H9 (cell line): Measurements from ENCODE around the gene PCYT1A. TPM values are rescaled to one million over a fixed set of nuclear protein-coding genes. Genes with fewer than 3 reads are reported as not detected.

Experiments used
- DNase-seq: peaks from one replicate; pipeline ENCODE4 v3.0.0-alpha.2; 2017
- H2AFZ ChIP-seq: one replicate; pipeline ENCODE4 v1.6.1; 2013; ENCODE audit warnings: mild to moderate bottlenecking, low read length, control low read depth, moderate library complexity
- H2AK5ac ChIP-seq: 2 replicates; pipeline ENCODE4 v1.6.1; 2013; ENCODE audit warnings: low read length, control low read depth, mixed read lengths; ENCODE audit not compliant: insufficient read length
- H2BK120ac ChIP-seq: one replicate; pipeline ENCODE4 v1.6.1; 2013; ENCODE audit warnings: low read depth, mild to moderate bottlenecking, low read length, control low read depth, inconsistent platforms; ENCODE audit not compliant: poor library complexity, severe bottlenecking
- H2BK12ac ChIP-seq: 2 replicates; pipeline ENCODE4 v1.6.1; 2013; ENCODE audit warnings: low read length, control low read depth, mixed read lengths, low read depth; ENCODE audit not compliant: insufficient read length
- H2BK15ac ChIP-seq: 2 replicates; pipeline ENCODE4 v1.6.1; 2013; ENCODE audit warnings: low read depth, low read length, control low read depth
- H2BK20ac ChIP-seq: one replicate; pipeline ENCODE4 v1.6.1; 2013; ENCODE audit warnings: low read depth, mild to moderate bottlenecking, low read length, control low read depth, inconsistent platforms; ENCODE audit not compliant: poor library complexity, severe bottlenecking
- H2BK5ac ChIP-seq: 2 replicates; pipeline ENCODE4 v1.6.1; 2013; ENCODE audit warnings: low read length, control low read depth, mixed read lengths; ENCODE audit not compliant: insufficient read length
- H3K14ac ChIP-seq: 2 replicates; pipeline ENCODE4 v1.6.1; 2013; ENCODE audit warnings: low read length, control low read depth; ENCODE audit not compliant: insufficient read depth
- H3K18ac ChIP-seq: 2 replicates; pipeline ENCODE4 v1.6.1; 2013; ENCODE audit warnings: low read depth, mild to moderate bottlenecking, mixed read lengths, low read length, control low read depth; ENCODE audit not compliant: insufficient read length
- H3K23ac ChIP-seq: 2 replicates; pipeline ENCODE4 v1.6.1; 2013; ENCODE audit warnings: low read length, control low read depth, mixed read lengths, low read depth; ENCODE audit not compliant: insufficient read length
- H3K23me2 ChIP-seq: 2 replicates; pipeline ENCODE4 v1.6.1; 2013; ENCODE audit warnings: low read depth, mild to moderate bottlenecking, mixed read lengths, low read length, control low read depth; ENCODE audit not compliant: insufficient read length, poor library complexity, severe bottlenecking
- H3K27ac ChIP-seq: 2 replicates; pipeline ENCODE4 v1.5.1; 2013; ENCODE audit warnings: low read length, control low read depth, mixed read lengths, low read depth; ENCODE audit not compliant: insufficient read length
- H3K27me3 ChIP-seq: 2 replicates; pipeline ENCODE4 v1.6.1; 2013; ENCODE audit warnings: low read length, control low read depth, inconsistent platforms; ENCODE audit not compliant: insufficient read depth
- H3K4ac ChIP-seq: 2 replicates; pipeline ENCODE4 v1.6.1; 2013; ENCODE audit warnings: low read depth, mild to moderate bottlenecking, control low read depth, inconsistent platforms, low read length, moderate library complexity
- H3K4me1 ChIP-seq: 2 replicates; pipeline ENCODE4 v1.6.1; 2013; ENCODE audit warnings: low read length, control low read depth, inconsistent platforms; ENCODE audit not compliant: insufficient read depth
- H3K4me2 ChIP-seq: 2 replicates; pipeline ENCODE4 v1.6.1; 2013; ENCODE audit warnings: low read length, control low read depth, mixed read lengths; ENCODE audit not compliant: insufficient read length, insufficient read depth
- H3K56ac ChIP-seq: 2 replicates; pipeline ENCODE4 v1.6.1; 2013; ENCODE audit warnings: low read depth, mild to moderate bottlenecking, mixed read lengths, low read length, control low read depth; ENCODE audit not compliant: insufficient read length
- H3K79me1 ChIP-seq: 2 replicates; pipeline ENCODE4 v1.6.1; 2013; ENCODE audit warnings: low read depth, mild to moderate bottlenecking, moderate library complexity, low read length, control low read depth, inconsistent platforms; ENCODE audit not compliant: insufficient read depth, poor library complexity, severe bottlenecking
- H3K79me2 ChIP-seq: 2 replicates; pipeline ENCODE4 v1.6.1; 2013; ENCODE audit warnings: low read length, control low read depth, inconsistent platforms; ENCODE audit not compliant: insufficient read depth
- H3K9ac ChIP-seq: 2 replicates; pipeline ENCODE4 v1.6.1; 2013; ENCODE audit warnings: low read length, control low read depth, mixed read lengths; ENCODE audit not compliant: insufficient read length; ENCODE audit errors: extremely low read depth
- H3K9me3 ChIP-seq: one replicate; pipeline ENCODE4 v1.6.1; 2013; ENCODE audit warnings: low read depth, low read length, inconsistent platforms; ENCODE audit not compliant: control insufficient read depth
- H3T11ph ChIP-seq: one replicate; pipeline ENCODE4 v1.6.1; 2013; ENCODE audit warnings: mild to moderate bottlenecking, low read length, control low read depth, inconsistent platforms
- H4K20me1 ChIP-seq: one replicate; pipeline ENCODE4 v1.6.1; 2013; ENCODE audit not compliant: control insufficient read depth, insufficient read length, insufficient read depth
- H4K5ac ChIP-seq: 2 replicates; pipeline ENCODE4 v1.6.1; 2013; ENCODE audit warnings: low read depth, mild to moderate bottlenecking, mixed read lengths, low read length, control low read depth; ENCODE audit not compliant: insufficient read length
- H4K8ac ChIP-seq: replicated peaks from 2 replicates; pipeline ENCODE4 v1.6.1; 2013; ENCODE audit warnings: low read length, control low read depth, mixed read lengths, low read depth; ENCODE audit not compliant: insufficient read length
- H4K91ac ChIP-seq: 2 replicates; pipeline ENCODE4 v1.6.1; 2013; ENCODE audit warnings: low read depth, mild to moderate bottlenecking, moderate library complexity, mixed read lengths, low read length, control low read depth; ENCODE audit not compliant: insufficient read length
- H3K27ac Mint-ChIP-seq, 3 experiments: 2 replicates in 2 of 3; 3 replicates in 1 of 3; pipeline ENCODE4 v1.8.0; 2020 to 2021; ENCODE audit warnings: mixed read lengths in 3 of 3, mild to moderate bottlenecking in 1 of 3, moderate library complexity in 1 of 3
- H3K27me3 Mint-ChIP-seq: 2 replicates; pipeline ENCODE4 v1.8.0; 2021; ENCODE audit warnings: low read depth, mild to moderate bottlenecking, moderate library complexity, mixed read lengths
- H3K36me3 Mint-ChIP-seq, 3 experiments: 2 replicates in 2 of 3; 3 replicates in 1 of 3; pipeline ENCODE4 v1.8.0; 2020 to 2021; ENCODE audit warnings: low read depth in 3 of 3, mixed read lengths in 3 of 3; ENCODE audit not compliant: insufficient read depth in 1 of 3
- H3K4me1 Mint-ChIP-seq, 2 experiments: 2 replicates each; pipeline ENCODE4 v1.8.0; 2020; ENCODE audit warnings: mixed read lengths in 2 of 2
- H3K4me3 Mint-ChIP-seq, 2 experiments: 2 replicates in 1 of 2; 3 replicates in 1 of 2; pipeline ENCODE4 v1.8.0; 2020 to 2021; ENCODE audit warnings: mild to moderate bottlenecking in 2 of 2, mixed read lengths in 2 of 2, moderate library complexity in 1 of 2
- H3K9me3 Mint-ChIP-seq, 2 experiments: 2 replicates in 1 of 2; 3 replicates in 1 of 2; pipeline ENCODE4 v1.8.0; 2020; ENCODE audit warnings: mild to moderate bottlenecking in 2 of 2, mixed read lengths in 2 of 2, moderate library complexity in 1 of 2
- CTCF ChIP-seq: fragments of 200-600 bp; sonication (generic); conservative IDR thresholded peaks from 3 replicates; pipeline ENCODE4 v1.8.0; 2021; ENCODE audit warnings: antibody characterized with exemption, mild to moderate bottlenecking
- WGBS: extraction: QIAGEN DNeasy Blood & Tissue Kit; methylation state at CpG from one replicate; pipeline ENCODE4 v1.1.7; 2013; ENCODE audit warnings: missing lambda C conversion rate, low lambda C conversion rate, mixed read lengths; ENCODE audit not compliant: insufficient read length; ENCODE audit errors: extremely low coverage; 5-methylcytosine and 5-hydroxymethylcytosine counted together
- total RNA-seq: library from RNA; stranded (reverse); gene quantifications from 2 replicates; pipeline ENCODE4 v1.2.1, GENCODE V29; 2021

The PCYT1A gene
- total RNA-seq, 1 experiment from 2014 or later = 31.6 TPM

GRCh38 chr3:196217307-196218154, 70.0 kb downstream of the PCYT1A start:
- H3K36me3 Mint-ChIP-seq = peaks cover 0 to 2% (median 0%) of the 10 kb centered on the region in 3 experiments; a peak in 2 of 7 replicates
- no peaks in the 10 kb centered on the region for H4K20me1 ChIP-seq
- H2AFZ ChIP-seq = no peak overlapping the region
- TF ChIP-seq CTCF = no peak
- no peaks in the 10 kb centered on the region for H3K79me1 ChIP-seq
- H3K18ac ChIP-seq = no peak overlapping the region
- WGBS = no CpG with 5 or more reads among the region's 12 CpGs
- H3T11ph ChIP-seq = no peak overlapping the region
- 0 out of 2 replicates have a peak, but pooled peaks cover 2% of the 10 kb centered on the region for H3K4me1 ChIP-seq
- no peak overlapping the region for H3K27ac ChIP-seq
- no peak overlapping the region for H4K5ac ChIP-seq
- H3K27me3 ChIP-seq = no peaks in the 10 kb centered on the region
- H3K9me3 ChIP-seq = no peaks in the 10 kb centered on the region
- H3K23ac ChIP-seq = no peak overlapping the region
- peak overlapping the region; percentile 45 for H3K4me2 ChIP-seq
- H2AK5ac ChIP-seq = no peak overlapping the region
- no peaks in the 10 kb centered on the region for H3K79me2 ChIP-seq
- no peaks in the 10 kb centered on the region for H3K9me3 Mint-ChIP-seq
- no peaks in the 10 kb centered on the region for H3K23me2 ChIP-seq
- peak overlapping the region; percentile 60 to 75; a peak in 3 of 5 replicates for H3K4me3 Mint-ChIP-seq
- no peak overlapping the region for H4K91ac ChIP-seq
- no peak overlapping the region for H3K9ac ChIP-seq
- H3K14ac ChIP-seq = no peak overlapping the region; the same call in 1 of the 2 replicates
- DNase-seq = no peak
- H3K4ac ChIP-seq = no peak overlapping the region
- H2BK20ac ChIP-seq = no peak overlapping the region
- H3K56ac ChIP-seq = no peak overlapping the region
- H3K27ac Mint-ChIP-seq = peak overlapping the region in 1 of 3 experiments; percentile 92; a peak in 2 of 7 replicates
- H2BK12ac ChIP-seq = no peak overlapping the region
- H2BK120ac ChIP-seq = no peak overlapping the region
- H4K8ac ChIP-seq = no peak overlapping the region
- no peak overlapping the region for H2BK5ac ChIP-seq
- peaks cover 1% of the 10 kb centered on the region for H3K27me3 Mint-ChIP-seq
- H2BK15ac ChIP-seq = no peak overlapping the region
- peaks cover 29 to 32% of the 10 kb centered on the region in 2 experiments for H3K4me1 Mint-ChIP-seq
